K562 (cell line): Measurements from ENCODE around the gene PBXIP1. TPM values are rescaled to one million over a fixed set of nuclear protein-coding genes. Genes with fewer than 3 reads are reported as not detected.

Experiments used
- BMI1 ChIP-seq: fragments of 150-350 bp; IDR thresholded peaks from 2 replicates; pipeline ENCODE4 v1.6.1; 2014; ENCODE audit warnings: low read length
- CEBPG ChIP-seq, 3 experiments: fragments of 200-800 bp in 1 of 3; sonication (Bioruptor generic) in 1 of 3; sonication (generic) in 1 of 3; formaldehyde crosslinking in 1 of 3; IDR thresholded peaks in 2 of 3; conservative IDR thresholded peaks in 1 of 3; 2 replicates each; pipeline versions ENCODE4 v1.6.1 to v1.8.0; 2016 to 2022; ENCODE audit warnings: missing compliant biosample characterization in 2 of 3, missing genetic modification characterization in 2 of 3, mild to moderate bottlenecking in 1 of 3, missing genetic modification reagents in 1 of 3
- FUS ChIP-seq: fragments of 200-400 bp; formaldehyde crosslinking; optimal IDR thresholded peaks from 2 replicates; pipeline ENCODE3; 2017; ENCODE audit warnings: low read depth, low read length
- GABPB2 ChIP-seq: fragments of 250-450 bp; sonication (Bioruptor Pico); conservative IDR thresholded peaks from 2 replicates; pipeline ENCODE4 v1.5.1; 2021; ENCODE audit warnings: mild to moderate bottlenecking
- YBX1 ChIP-seq: fragments of 450-650 bp; IDR thresholded peaks from 2 replicates; pipeline ENCODE4 v1.7.1; 2016; ENCODE audit warnings: mild to moderate bottlenecking
- ZBTB7A ChIP-seq: IDR thresholded peaks from 2 replicates; pipeline ENCODE4 v1.6.1; 2011; ENCODE audit warnings: low read depth, mild to moderate bottlenecking, low read length, moderate library complexity, borderline replicate concordance; ENCODE audit not compliant: control insufficient read depth
- polyA plus RNA-seq, 8 experiments: library from polyadenylated mRNA; depleted of rRNA in 4 of 8; stranded (reverse) in 5 of 8; unstranded in 3 of 8; fragments of >200 nt; fragmentation: Nextera tagmentation in 2 of 8; fragmentation: Illumina TruSeq in 1 of 8; extraction: Ambion mirVana in 2 of 8; extraction: Trizol in 1 of 8; gene quantifications; 2 replicates each; pipeline versions ENCODE4 v1.2.1 to v1.2.3, GENCODE V29; 2011 to 2014; ENCODE audit warnings: inconsistent platforms in 1 of 8, missing spikeins in 1 of 8
- total RNA-seq, 7 experiments: library from RNA; depleted of rRNA in 6 of 7; stranded (reverse); fragments of >200 nt in 6 of 7; fragmentation: Illumina TruSeq in 2 of 7; extraction: Trizol in 2 of 7; gene quantifications; 2 replicates each; pipeline versions ENCODE4 v1.2.1 to v1.2.3, GENCODE V29; 2011 to 2021; ENCODE audit warnings: low replicate concordance in 1 of 7
- TF ChIP-seq, protein P1 (sequence below): fragments of 200-600 bp; sonication (generic); IDR thresholded peaks from one replicate; pipeline ENCODE4 v1.6.1; 2012; ENCODE audit warnings: mild to moderate bottlenecking, low read depth, low read length, inconsistent platforms
- TF ChIP-seq, protein P2 (sequence below): sonication (generic); formaldehyde crosslinking; IDR thresholded peaks from 2 replicates; pipeline ENCODE4 v1.8.0; 2022; ENCODE audit warnings: mild to moderate bottlenecking, missing genetic modification reagents
- TF ChIP-seq, protein P3 (sequence below), 2 experiments: IDR thresholded peaks; 2 replicates each; pipeline ENCODE4 v1.6.1; 2012; ENCODE audit warnings: improper control_type of control experiment in 2 of 2, low read depth in 2 of 2, low read length in 2 of 2, borderline replicate concordance in 1 of 2

The PBXIP1 gene
- total and polyA plus RNA-seq, 9 of the 15 experiments (the other 6 are each of a cell fraction or from before 2014, with no cell fraction given) = 0.13 to 8.3 (median 5.8) TPM

DNA sequence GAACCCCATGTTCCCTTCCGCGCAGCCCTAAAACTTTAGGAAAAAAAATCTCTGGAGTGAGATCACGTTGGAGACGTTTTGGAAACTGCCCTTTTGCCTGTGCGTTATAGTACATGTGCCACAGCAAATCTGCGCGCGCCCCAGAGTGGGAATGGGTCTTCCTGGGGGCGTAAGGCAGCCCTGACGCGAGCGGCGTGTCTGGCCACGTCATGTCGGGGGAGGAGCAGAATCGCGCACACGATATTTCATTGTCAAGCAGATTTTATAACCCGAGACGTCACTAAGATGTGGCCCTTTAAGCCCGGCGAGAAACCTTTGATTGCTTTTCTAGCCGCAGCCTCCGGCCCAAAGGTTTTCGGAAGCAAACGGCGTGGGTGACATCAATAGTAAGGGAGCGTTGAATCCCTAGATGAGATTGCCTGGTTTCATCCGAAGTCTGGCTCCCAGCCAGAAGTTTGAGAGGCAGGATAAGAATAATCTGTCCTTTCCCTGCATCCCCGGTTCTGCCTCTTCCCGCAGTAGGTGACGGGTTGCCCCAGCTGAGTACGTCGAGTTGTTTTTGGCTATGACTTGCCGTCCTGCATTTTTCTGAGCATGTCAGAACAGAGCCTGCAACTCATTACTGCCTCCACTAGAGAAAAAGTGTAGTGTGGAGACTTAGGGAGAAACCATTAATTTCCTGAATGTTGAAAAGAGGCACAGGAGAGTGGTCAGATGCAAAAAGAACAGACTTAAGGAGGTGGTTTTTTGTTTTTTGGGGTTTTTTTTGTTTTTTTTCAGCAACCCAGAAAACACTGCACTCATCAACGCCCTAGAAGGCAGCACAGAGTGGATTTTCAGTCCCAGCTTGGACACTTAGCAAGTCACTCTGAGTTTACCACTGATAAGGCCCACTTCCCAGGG is 18.6 kb downstream of the PBXIP1 start (continued):
- no peak for TF ChIP-seq FUS
- TF ChIP-seq CEBPG (CRISPR knock-in tag; IDR thresholded peaks at IDR 0.05) = no peak
- no peak for TF ChIP-seq CEBPG (tag; conservative IDR thresholded peaks at IDR 0.05 in 1 of 2, IDR thresholded peaks at IDR 0.05 in 1 of 2)
- TF ChIP-seq, protein P1, sequence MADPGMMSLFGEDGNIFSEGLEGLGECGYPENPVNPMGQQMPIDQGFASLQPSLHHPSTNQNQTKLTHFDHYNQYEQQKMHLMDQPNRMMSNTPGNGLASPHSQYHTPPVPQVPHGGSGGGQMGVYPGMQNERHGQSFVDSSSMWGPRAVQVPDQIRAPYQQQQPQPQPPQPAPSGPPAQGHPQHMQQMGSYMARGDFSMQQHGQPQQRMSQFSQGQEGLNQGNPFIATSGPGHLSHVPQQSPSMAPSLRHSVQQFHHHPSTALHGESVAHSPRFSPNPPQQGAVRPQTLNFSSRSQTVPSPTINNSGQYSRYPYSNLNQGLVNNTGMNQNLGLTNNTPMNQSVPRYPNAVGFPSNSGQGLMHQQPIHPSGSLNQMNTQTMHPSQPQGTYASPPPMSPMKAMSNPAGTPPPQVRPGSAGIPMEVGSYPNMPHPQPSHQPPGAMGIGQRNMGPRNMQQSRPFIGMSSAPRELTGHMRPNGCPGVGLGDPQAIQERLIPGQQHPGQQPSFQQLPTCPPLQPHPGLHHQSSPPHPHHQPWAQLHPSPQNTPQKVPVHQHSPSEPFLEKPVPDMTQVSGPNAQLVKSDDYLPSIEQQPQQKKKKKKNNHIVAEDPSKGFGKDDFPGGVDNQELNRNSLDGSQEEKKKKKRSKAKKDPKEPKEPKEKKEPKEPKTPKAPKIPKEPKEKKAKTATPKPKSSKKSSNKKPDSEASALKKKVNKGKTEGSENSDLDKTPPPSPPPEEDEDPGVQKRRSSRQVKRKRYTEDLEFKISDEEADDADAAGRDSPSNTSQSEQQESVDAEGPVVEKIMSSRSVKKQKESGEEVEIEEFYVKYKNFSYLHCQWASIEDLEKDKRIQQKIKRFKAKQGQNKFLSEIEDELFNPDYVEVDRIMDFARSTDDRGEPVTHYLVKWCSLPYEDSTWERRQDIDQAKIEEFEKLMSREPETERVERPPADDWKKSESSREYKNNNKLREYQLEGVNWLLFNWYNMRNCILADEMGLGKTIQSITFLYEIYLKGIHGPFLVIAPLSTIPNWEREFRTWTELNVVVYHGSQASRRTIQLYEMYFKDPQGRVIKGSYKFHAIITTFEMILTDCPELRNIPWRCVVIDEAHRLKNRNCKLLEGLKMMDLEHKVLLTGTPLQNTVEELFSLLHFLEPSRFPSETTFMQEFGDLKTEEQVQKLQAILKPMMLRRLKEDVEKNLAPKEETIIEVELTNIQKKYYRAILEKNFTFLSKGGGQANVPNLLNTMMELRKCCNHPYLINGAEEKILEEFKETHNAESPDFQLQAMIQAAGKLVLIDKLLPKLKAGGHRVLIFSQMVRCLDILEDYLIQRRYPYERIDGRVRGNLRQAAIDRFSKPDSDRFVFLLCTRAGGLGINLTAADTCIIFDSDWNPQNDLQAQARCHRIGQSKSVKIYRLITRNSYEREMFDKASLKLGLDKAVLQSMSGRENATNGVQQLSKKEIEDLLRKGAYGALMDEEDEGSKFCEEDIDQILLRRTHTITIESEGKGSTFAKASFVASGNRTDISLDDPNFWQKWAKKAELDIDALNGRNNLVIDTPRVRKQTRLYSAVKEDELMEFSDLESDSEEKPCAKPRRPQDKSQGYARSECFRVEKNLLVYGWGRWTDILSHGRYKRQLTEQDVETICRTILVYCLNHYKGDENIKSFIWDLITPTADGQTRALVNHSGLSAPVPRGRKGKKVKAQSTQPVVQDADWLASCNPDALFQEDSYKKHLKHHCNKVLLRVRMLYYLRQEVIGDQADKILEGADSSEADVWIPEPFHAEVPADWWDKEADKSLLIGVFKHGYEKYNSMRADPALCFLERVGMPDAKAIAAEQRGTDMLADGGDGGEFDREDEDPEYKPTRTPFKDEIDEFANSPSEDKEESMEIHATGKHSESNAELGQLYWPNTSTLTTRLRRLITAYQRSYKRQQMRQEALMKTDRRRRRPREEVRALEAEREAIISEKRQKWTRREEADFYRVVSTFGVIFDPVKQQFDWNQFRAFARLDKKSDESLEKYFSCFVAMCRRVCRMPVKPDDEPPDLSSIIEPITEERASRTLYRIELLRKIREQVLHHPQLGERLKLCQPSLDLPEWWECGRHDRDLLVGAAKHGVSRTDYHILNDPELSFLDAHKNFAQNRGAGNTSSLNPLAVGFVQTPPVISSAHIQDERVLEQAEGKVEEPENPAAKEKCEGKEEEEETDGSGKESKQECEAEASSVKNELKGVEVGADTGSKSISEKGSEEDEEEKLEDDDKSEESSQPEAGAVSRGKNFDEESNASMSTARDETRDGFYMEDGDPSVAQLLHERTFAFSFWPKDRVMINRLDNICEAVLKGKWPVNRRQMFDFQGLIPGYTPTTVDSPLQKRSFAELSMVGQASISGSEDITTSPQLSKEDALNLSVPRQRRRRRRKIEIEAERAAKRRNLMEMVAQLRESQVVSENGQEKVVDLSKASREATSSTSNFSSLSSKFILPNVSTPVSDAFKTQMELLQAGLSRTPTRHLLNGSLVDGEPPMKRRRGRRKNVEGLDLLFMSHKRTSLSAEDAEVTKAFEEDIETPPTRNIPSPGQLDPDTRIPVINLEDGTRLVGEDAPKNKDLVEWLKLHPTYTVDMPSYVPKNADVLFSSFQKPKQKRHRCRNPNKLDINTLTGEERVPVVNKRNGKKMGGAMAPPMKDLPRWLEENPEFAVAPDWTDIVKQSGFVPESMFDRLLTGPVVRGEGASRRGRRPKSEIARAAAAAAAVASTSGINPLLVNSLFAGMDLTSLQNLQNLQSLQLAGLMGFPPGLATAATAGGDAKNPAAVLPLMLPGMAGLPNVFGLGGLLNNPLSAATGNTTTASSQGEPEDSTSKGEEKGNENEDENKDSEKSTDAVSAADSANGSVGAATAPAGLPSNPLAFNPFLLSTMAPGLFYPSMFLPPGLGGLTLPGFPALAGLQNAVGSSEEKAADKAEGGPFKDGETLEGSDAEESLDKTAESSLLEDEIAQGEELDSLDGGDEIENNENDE = no peak
- TF ChIP-seq GABPB2 (CRISPR knock-in tag) = no peak
- no peak for TF ChIP-seq YBX1
- TF ChIP-seq, protein P2, sequence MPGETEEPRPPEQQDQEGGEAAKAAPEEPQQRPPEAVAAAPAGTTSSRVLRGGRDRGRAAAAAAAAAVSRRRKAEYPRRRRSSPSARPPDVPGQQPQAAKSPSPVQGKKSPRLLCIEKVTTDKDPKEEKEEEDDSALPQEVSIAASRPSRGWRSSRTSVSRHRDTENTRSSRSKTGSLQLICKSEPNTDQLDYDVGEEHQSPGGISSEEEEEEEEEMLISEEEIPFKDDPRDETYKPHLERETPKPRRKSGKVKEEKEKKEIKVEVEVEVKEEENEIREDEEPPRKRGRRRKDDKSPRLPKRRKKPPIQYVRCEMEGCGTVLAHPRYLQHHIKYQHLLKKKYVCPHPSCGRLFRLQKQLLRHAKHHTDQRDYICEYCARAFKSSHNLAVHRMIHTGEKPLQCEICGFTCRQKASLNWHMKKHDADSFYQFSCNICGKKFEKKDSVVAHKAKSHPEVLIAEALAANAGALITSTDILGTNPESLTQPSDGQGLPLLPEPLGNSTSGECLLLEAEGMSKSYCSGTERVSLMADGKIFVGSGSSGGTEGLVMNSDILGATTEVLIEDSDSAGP (CRISPR knock-in tag) = peak; percentile 75
- no peak for TF ChIP-seq ZBTB7A
- TF ChIP-seq BMI1 = no peak
- TF ChIP-seq, protein P3, sequence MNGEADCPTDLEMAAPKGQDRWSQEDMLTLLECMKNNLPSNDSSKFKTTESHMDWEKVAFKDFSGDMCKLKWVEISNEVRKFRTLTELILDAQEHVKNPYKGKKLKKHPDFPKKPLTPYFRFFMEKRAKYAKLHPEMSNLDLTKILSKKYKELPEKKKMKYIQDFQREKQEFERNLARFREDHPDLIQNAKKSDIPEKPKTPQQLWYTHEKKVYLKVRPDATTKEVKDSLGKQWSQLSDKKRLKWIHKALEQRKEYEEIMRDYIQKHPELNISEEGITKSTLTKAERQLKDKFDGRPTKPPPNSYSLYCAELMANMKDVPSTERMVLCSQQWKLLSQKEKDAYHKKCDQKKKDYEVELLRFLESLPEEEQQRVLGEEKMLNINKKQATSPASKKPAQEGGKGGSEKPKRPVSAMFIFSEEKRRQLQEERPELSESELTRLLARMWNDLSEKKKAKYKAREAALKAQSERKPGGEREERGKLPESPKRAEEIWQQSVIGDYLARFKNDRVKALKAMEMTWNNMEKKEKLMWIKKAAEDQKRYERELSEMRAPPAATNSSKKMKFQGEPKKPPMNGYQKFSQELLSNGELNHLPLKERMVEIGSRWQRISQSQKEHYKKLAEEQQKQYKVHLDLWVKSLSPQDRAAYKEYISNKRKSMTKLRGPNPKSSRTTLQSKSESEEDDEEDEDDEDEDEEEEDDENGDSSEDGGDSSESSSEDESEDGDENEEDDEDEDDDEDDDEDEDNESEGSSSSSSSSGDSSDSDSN (IDR thresholded peaks at IDR 0.05; ENCODE audit: borderline replicate concordance in 1 of 2, low read depth in 2 of 2, low read length in 2 of 2) = peak in 1 of 2 experiments; percentile 67; a peak in 1 of 4 replicates
